SK-N-SH treated with all-trans-retinoic acid at 6 μM for 48 hours (cell line): ENCODE measurements around the gene TOX4.

Source experiments
- ARNTL ChIP-seq: fragments of 450-650 bp; formaldehyde crosslinking; IDR thresholded peaks from 2 replicates; pipeline ENCODE4 v1.5.0; 2020; ENCODE audit warnings: low read depth, mild to moderate bottlenecking, moderate library complexity, borderline replicate concordance
- PPARA ChIP-seq: fragments of 250-450 bp; sonication (Bioruptor Pico); IDR thresholded peaks from 2 replicates; pipeline ENCODE4 v1.5.0; 2020; ENCODE audit warnings: mild to moderate bottlenecking, borderline replicate concordance
- SNAI2 ChIP-seq: fragments of 250-450 bp; sonication (Bioruptor Pico); IDR thresholded peaks from 2 replicates; pipeline ENCODE4 v1.5.0; 2020; ENCODE audit warnings: mild to moderate bottlenecking, moderate library complexity
- ZC3H10 ChIP-seq: fragments of 250-450 bp; sonication (Bioruptor Pico); IDR thresholded peaks from 2 replicates; pipeline ENCODE4 v1.5.1; 2021; ENCODE audit warnings: mild to moderate bottlenecking, moderate library complexity
- ZFP3 ChIP-seq: fragments of 250-450 bp; sonication (Bioruptor Pico); IDR thresholded peaks from 2 replicates; pipeline ENCODE4 v1.5.0; 2020; ENCODE audit warnings: mild to moderate bottlenecking, moderate library complexity
- ZFP30 ChIP-seq: fragments of 450-650 bp; formaldehyde crosslinking; IDR thresholded peaks from 2 replicates; pipeline ENCODE4 v1.5.0; 2022; ENCODE audit warnings: mild to moderate bottlenecking, moderate library complexity
- ZNF565 ChIP-seq: fragments of 450-650 bp; formaldehyde crosslinking; conservative IDR thresholded peaks from 2 replicates; pipeline ENCODE4 v1.5.0; 2020; ENCODE audit warnings: low read depth, mild to moderate bottlenecking, moderate library complexity
- ZNF70 ChIP-seq: fragments of 450-650 bp; formaldehyde crosslinking; IDR thresholded peaks from 2 replicates; pipeline ENCODE4 v1.5.0; 2020; ENCODE audit warnings: mild to moderate bottlenecking, moderate library complexity

DNA sequence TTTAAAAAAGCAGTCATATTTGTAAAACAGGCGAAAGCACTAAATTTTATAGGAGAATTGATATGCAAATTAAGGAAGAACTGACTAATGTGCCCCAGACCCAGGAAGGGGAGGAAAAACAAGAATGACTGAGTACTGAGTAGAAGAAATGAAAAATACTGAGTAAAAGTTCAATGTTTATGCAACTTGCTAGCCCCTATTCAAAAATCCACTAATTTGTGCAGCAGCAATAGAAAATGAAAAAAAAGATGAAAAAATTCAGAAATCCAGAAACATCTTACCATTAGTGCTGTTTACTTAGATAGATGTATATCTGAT lies 27.1 kb upstream of the TOX4 start:
- TF ChIP-seq ZNF70 (CRISPR knock-in tag) (no peak), ARNTL (no peak), ZFP3 (CRISPR knock-in tag) (no peak), ZC3H10 (CRISPR knock-in tag) (no peak), ZNF565 (CRISPR knock-in tag) (no peak), SNAI2 (CRISPR knock-in tag) (no peak), PPARA (CRISPR knock-in tag) (no peak), ZFP30 (CRISPR knock-in tag) (no peak)
